Fibroblast of lung (primary cell): ENCODE measurements around the gene CBL.

ENCODE experiments used
- EZH2 ChIP-seq: IDR thresholded peaks from 2 replicates; pipeline ENCODE4 v1.5.1; 2012; ENCODE audit warnings: low read length, control low read depth, mild to moderate bottlenecking; ENCODE audit errors: missing control alignments
- TF ChIP-seq, protein P1 (sequence below), 2 donors: IDR thresholded peaks in 1 of 2; conservative IDR thresholded peaks in 1 of 2; 1 replicate in 1 of 2; 2 replicates in 1 of 2; pipeline ENCODE4 v1.5.1; 2011 to 2012; ENCODE audit warnings: low read length in 2 of 2, control low read depth in 1 of 2, inconsistent platforms in 1 of 2, low read depth in 1 of 2, mild to moderate bottlenecking in 1 of 2

DNA sequence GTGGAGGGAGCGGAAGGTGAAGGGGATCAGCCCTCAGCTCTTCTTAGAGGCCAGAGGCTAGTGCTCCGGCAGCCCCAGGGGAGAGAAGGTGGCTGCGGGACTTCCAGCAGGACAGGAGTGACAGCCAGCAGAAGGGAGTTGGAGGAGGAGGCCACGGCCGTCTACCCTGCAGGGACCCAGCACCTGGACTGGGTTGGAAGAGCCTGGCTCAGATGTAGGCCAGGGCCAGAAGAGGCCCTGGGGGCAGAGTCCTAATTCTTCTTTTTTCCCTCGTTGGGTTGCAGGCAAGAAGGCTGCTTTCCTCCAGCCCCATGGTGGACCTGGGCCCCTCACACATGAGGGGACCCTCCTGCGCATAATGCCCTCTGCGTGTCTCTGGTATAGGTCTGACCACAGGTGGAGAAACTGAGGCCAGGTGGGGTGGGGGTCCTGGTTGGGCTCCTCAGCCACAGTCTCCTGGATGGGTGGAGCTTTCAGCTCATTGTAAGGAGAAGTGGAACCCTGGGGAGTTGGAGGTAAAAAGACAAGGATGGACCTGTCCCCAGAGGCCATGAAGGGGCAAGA is 113.1 kb downstream of the CBL start:
- TF ChIP-seq, protein P1, sequence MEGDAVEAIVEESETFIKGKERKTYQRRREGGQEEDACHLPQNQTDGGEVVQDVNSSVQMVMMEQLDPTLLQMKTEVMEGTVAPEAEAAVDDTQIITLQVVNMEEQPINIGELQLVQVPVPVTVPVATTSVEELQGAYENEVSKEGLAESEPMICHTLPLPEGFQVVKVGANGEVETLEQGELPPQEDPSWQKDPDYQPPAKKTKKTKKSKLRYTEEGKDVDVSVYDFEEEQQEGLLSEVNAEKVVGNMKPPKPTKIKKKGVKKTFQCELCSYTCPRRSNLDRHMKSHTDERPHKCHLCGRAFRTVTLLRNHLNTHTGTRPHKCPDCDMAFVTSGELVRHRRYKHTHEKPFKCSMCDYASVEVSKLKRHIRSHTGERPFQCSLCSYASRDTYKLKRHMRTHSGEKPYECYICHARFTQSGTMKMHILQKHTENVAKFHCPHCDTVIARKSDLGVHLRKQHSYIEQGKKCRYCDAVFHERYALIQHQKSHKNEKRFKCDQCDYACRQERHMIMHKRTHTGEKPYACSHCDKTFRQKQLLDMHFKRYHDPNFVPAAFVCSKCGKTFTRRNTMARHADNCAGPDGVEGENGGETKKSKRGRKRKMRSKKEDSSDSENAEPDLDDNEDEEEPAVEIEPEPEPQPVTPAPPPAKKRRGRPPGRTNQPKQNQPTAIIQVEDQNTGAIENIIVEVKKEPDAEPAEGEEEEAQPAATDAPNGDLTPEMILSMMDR (conservative IDR thresholded peaks at IDR 0.05 in 1 of 2, IDR thresholded peaks at IDR 0.05 in 1 of 2; ENCODE audit: low read depth in 1 of 2, low read length in 2 of 2), result no peak
- TF ChIP-seq EZH2, result no peak
